GM04504 (cell line): Measurements from ENCODE around the gene CCSER1.
"Not testable (repeated sequence)": the region's sequence is repeated elsewhere in the genome, so short reads cannot be mapped to it uniquely, and the experiment has no call there.

Experiments
- DNase-seq: peaks from one replicate; pipeline ENCODE4 v3.0.0-alpha.2; 2012; ENCODE audit warnings: low read depth

Gene CCSER1

DNA sequence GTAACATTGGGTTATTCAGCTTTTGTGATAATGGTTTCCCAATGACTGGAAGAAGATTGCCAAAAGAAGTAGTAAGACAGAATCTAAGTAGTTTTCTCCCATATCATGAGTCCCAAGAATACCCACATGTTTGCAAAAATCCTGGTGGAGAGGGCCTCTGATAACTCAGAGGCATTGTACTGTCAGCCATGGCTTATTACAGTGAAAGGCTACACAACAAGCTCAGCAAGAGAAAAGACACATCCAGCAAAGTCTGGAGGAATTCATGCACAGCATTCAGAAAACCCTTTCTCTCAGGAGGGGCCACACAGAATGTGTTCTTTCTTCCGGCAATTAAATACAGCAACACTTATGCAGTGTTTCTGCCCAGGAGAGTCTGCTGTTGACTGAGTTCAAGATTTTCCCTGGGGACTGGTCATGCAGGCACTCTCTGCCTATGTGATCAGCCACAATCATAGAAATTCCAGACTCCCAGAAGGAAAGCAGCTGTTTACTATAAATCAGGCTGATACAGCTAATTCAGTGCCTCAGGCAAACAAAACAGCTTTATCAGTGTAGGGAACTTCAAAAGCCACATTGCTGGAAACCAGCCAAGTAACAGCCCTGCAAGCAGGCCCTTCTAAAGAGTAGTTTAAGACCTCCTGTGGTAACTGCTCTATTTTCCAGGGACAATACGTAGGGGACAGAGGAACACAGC lies 937.1 kb downstream of the CCSER1 start:
- no peak for DNase-seq

DNA sequence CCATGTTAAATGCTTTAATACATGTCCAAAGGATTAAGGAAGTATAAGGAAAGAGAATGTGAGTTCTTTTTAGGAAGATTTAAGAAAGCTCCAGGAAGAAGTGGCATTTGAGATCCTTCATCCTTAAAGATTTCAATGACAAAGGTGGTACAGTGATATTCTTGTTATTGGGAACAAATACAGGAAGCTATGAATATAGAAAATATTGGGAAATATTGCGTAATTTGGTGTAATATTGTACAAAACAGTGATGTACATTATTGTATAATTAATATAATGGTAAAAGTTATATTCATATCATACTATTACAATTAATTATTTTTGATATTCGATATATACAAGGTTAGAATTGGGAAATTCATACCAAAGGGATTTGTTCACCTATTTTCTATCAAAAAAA lies 937.9 kb downstream of the CCSER1 start:
- no peak for DNase-seq

DNA sequence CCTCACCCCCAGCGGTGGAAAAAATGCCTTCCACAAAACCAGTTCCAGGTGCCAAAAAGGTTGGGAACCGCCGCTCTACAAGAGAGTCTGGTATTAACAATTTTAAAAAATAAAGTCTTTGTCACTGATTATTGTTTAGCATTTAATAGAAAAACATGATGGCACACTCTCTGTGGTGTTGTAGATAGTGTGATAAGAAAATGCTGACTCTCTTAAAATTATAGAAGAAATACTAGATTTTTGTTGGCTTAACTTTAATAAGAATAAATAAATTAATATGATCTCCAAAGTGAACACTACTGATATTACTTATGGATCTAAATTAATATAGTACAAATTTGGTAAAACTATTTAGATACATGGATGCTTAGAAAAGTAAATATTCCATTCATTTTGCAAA lies 943.5 kb downstream of the CCSER1 start:
- no peak for DNase-seq

DNA sequence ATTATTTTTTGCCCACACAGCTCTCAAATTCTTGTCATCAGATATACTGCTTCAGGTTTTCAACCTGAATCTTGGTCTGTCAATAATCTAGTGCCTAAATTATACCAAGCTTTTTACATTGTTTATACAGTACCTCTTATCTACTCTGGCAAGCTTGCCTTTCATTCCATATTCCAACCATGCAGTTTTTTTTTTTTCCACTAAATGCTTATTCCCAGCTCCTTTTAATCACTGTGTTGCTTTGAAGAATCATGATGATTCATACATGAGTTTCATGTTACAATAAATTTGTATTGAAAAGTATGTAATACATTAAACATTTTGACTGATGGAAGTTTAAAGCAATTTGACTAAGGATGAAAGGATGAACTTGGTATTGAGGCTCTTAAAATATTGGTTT lies 949.0 kb downstream of the CCSER1 start:
- no peak for DNase-seq

DNA sequence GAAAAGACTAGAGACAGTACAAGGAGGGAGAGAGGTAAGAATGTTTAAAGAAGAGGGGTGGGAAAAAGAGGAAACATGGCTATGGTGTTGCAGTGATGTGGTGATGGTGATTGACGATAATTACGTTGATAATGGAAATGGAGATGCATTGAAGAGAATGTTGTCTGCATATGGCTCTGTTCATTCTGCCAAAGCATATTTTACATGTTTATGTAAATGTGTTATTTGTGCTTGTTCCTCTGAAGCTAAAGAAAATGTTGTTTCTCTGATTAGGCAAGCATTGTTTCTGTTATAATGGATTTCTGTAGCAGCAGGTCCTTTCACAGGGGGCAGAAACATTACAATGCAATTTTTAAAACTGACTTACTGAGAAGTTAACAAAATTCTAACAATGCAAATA lies 958.8 kb downstream of the CCSER1 start:
- no peak for DNase-seq

DNA sequence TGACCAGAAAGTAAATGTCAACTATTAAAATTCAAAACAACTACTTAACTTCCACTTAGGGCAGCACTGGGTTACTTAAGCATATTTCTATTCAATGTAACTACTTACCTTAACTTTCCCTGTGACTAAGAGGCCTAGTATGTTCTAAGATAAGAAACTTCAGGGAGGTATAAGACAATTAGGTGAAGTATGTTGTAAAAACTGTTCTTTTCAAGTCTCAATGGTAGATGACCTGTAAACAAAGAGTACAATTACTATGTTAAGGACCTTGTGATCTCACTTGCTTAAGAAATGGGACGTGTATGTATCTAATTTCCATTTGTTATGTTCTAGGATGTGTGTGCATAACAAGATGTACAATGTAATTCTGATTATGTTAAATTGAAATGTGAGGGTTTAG lies 960.5 kb downstream of the CCSER1 start:
- no peak for DNase-seq

DNA sequence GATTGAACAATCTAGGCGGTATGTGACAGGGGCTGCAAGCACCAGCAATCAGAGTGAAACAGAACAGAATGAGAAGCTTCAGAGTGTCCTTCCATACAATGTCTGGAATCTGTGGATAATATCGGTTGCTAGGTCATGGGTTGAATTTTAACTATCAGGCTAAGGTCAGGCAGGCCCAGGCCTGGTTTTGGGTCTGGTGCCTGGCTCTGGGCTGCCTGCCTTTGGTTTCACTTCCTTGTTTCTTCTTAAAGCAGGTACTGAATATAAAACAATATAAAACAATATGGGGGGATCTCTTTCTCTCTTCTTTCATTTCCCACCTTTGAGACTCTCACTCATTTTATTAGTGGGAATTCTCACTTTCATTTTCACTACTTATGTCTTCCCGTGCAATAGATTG lies 962.0 kb downstream of the CCSER1 start:
- DNase-seq: no peak

DNA sequence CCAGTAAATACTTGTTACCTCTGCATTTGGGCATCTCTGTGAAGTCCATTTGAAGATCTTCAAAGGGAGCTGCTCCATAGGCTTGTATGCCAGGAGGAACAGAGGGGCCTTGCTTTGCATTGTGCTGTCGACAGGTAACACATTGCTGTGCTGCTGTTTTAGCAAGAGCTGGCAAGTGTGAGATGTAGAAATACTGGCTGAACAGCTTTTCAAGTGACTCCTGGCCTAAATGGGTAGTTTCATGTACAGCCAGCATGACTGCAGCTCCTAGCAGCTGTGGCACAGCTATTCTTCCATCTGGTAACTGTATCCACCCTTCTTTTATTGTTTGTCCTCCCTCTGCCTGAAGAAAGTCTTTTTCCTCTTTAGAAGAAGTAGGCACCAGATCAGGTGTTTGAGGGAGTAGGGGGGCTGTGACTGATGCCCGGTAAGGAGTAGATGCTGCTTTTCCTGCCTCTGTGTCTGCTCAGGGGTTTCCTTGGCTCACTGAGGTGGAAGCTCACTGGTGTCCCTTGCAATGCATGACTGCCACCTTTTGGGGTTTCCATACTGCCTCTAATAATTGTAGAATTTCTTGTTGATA lies 965.3 kb downstream of the CCSER1 start:
- no peak for DNase-seq

DNA sequence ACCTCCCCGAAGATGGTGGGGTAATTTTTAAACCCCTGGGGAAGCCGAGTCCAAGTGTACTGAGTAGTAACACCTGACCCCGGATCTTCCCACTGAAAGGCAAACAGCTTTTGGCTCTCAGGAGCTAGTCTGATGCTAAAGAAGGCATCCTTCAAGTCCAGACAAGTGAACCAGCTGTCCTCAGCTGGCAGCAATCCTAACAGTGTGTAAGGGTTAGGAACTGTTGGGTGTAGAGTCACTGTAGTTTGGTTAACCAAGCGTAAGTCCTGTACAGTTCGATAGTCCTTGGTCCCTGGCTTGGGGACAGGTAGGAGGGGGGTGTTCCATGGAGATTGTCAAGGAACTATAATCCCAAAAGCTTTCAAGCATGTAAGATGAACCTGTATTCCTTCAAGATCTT lies 967.0 kb downstream of the CCSER1 start:
- not testable (repeated sequence) for DNase-seq

DNA sequence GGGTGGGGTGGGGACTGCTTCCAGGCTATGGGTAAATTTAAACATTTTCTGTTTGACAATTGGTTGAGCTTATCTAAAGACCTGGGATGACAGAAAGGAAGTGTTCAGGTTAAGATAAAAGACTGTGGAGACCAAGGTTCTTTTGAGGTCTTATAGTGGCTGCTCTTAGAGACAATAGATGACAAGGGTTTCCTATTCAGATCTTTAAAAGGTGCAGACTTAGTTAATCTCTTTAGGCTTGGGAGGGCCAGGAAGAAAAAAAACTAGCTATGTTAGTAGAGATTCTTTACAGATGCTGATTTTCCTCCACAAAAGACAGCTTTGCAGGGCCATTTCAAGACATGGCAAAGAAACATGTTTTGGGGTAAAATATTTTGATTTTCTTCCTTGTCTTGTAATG lies 972.5 kb downstream of the CCSER1 start:
- DNase-seq: no peak

DNA sequence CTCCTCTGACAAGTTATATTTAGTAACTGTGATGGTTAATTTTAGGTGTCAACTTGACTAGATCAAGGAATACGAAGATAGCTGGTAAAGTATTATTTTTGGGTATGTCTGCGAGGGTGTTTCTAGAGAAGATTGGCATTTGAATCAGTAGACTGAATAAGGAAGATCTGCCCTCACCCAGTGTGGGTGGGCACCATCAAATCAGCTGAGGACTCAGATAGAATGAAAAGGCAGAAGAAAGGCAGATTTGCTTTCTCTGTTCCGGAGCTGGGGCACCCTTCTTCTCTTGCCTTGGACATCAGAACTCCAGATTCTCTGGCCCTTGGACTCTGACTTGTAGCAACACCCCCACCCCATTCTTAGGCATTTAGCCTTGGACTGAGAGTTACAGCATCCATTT lies 981.6 kb downstream of the CCSER1 start:
- no peak for DNase-seq

DNA sequence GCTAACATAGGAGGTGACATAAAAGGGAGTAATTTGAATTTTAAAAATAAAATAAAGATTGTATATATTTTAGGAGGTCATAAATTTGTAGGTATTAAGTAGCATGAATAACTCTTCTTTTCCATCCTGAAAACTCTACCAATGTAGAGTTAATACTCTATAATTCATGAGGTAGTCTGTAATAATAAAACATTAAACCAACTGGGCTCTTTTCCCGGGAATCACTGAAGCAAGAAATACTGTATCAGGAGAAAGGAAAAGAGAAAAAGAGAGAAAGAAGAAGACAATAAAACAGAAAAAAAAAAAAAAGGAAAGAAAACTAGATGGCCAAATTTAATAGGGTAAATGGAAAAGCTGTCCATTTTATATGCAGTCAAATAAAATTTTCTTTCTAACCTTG lies 984.4 kb downstream of the CCSER1 start:
- DNase-seq: no peak

DNA sequence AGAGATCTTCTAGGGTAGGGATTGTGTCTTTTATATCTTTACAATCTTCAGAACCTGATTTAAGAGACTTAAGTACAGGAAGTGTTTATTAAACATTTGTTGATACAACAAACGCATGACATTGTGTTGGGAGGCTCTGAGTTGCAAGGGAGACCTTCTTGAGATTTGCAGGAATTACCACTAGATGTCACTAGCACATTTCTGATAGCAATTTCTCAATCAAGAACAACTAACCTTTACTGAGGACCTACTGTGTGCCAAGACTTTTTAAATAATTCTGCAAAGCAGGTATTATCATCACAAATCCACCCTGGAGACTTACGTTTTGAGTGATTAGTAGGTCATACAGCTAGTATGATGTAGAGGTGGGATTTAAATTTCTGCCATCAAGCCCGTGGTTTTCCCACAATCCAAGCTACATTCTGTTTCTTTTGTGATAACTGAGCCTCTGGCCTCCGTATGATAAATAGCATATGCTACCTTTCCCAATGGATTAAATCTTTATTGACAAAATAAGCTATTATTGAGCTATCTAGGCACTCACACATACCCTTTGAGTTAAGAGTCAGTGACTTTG lies 986.0 kb downstream of the CCSER1 start:
- no peak for DNase-seq

DNA sequence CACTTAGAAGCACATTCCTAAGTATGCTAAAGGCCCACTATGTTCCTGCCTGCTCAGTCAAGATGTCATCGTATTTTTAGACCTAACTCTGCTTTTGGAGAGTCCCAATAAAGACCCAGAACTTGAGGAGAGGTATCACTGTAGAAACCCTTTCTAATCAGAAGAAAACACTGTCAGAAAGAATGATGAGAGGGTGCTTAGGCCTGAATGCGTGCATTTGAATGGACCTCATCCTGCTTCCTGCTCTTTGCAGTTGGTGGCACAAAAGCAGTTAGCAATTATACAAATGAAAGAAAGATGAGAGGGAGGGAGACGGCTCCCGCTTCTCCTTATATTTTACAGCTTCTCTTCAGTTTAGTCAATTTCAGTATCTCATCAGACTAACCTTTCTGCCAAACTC lies 987.2 kb downstream of the CCSER1 start:
- no peak for DNase-seq

DNA sequence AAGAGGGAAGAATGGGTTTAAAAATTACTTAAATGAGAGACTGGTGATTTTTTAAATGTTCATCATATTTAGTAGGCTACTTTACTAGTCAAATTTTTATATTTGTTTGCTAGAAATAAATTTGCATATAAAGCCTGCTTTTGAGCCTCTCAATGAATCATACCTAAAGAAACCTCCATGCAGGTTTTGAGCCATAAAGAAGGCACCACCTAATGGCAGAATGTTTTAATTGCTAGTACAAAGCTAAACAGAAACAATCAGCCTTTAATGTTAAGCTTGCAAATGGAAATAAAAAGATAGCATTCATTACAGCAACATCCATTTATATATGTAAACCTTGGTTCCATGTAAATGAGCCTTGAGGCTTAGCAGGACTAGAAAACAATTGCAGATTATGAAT lies 989.7 kb downstream of the CCSER1 start:
- no peak for DNase-seq

DNA sequence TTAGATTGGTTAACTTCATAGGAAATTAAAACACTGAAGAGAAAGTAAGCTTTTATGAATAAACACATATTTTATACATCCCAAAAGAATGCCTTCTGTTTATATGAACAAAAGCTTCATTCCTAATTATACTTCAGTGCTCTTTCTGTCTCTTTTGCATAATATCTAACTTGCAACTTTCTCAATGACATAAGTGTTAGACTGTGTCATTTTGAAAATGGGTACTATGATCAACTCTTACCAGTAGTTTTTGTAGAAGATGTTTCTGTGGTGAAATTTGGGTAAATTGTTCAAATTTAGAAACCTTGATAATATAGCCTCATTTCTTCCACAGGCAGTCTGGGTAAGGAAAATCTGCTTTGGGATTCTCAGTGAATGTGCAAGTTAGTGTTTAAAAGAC lies 991.4 kb downstream of the CCSER1 start:
- DNase-seq: no peak

DNA sequence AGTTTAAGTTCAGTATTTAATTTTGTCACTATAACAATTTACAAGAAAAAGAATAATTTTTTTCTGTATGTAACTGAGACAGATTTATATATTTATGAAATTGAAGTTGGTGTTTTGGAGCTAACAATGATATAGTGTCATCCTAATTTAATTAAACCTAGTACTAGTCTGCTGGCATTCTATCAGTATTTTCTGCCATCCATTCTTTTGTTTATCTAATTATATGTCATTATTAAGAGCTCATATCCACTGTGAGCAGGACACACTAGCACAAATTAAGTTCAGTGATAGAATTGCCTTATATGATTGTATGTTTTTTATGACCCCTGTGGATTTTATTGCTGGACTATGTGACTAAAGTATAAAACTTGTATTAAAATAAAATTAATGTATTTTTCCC lies 996.5 kb downstream of the CCSER1 start:
- DNase-seq: no peak

DNA sequence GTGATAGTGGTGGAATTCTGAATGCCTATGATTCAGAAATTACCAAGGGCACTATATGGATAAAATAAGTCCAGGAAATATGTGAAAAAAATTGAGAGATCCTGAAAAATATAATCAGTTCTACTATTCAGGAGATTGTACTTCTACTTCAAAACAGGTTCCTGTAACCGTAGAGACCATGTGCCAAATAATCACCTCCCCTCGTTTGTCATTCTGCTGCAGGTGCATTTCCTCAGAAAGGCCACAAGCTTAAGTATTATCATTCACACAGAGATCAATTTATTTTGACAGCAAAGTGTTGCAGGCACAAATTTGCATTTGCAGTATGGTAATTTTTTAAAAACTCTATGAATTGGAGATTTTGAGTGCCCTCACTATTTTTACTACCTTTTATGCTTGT lies 1000.0 kb downstream of the CCSER1 start:
- DNase-seq: no peak

DNA sequence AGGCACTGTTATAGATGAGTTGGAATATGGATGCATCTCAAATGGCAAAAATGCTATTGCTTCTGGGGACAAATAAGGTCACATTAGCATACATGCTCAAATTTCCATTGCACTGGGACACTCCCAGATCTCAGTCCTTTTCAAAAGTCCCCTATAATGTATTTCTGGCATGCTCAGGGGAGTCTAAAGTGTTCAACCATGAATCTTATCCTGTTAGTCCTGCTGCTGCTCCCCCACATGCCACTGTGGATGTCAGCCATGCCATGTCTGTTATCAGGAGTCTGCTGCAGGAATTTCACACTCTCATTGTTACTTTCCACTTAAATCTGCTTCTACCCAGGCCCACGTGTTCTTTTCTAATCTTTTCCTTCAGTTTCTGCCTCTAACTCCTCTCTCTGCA lies 1000.6 kb downstream of the CCSER1 start:
- no peak for DNase-seq

DNA sequence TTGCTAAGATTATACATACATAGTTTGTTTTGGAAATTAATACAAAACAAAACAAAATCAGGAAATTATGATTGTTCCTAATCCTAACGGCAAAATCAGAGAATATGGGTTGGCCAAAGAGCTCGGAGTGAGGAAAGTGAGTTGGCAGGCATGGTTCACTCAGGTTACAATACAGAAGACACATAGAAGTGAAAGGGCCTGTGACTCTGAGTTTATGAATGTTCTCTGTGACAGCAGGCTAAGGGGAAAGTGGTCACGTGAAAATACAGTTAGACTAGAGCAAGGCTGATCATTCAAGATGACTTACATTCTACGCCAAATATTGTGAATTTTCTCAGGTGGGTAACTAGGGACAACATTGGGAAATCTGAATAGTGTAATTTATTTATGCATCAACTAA lies 1001.3 kb downstream of the CCSER1 start:
- no peak for DNase-seq

DNA sequence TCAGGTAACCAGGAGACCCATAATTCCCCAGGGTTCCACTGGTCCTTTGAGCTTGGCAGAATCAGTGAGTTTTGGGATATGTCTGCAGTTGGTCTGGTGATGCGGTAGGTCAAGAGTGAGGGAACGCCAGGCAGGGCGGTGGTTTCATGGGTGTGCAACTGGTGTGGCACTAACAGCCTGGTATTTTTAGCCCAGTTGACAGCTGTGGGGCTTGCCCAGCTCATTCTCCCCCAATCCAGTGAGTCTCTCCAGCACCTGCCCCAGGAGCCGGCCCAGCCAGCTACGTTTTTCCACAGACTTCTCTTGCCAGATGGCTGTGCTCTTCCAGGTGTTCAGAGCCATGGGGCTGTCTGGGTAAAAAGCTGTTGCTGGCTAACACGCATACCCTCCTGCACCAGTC lies 1019.9 kb downstream of the CCSER1 start:
- no peak for DNase-seq

DNA sequence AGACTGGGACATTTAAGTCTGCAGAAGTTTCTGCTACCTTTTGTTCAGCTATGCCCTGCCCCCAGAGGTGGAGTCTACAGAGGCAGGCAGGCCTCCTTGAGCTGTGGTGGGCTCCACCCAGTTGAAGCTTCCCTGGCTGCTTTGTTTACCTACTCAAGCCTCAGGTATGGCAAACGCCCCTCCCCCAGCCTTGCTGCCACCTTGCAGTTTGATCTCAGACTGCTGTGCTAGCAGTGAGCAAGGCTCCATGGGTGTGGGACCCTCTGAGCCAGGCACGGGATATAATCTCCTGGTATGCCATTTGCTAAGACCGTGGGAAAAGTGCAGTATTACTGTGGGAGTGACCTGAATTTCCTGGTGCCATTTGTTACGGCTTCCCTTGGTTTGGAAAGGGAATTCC lies 1026.8 kb downstream of the CCSER1 start:
- DNase-seq: not testable (repeated sequence)

DNA sequence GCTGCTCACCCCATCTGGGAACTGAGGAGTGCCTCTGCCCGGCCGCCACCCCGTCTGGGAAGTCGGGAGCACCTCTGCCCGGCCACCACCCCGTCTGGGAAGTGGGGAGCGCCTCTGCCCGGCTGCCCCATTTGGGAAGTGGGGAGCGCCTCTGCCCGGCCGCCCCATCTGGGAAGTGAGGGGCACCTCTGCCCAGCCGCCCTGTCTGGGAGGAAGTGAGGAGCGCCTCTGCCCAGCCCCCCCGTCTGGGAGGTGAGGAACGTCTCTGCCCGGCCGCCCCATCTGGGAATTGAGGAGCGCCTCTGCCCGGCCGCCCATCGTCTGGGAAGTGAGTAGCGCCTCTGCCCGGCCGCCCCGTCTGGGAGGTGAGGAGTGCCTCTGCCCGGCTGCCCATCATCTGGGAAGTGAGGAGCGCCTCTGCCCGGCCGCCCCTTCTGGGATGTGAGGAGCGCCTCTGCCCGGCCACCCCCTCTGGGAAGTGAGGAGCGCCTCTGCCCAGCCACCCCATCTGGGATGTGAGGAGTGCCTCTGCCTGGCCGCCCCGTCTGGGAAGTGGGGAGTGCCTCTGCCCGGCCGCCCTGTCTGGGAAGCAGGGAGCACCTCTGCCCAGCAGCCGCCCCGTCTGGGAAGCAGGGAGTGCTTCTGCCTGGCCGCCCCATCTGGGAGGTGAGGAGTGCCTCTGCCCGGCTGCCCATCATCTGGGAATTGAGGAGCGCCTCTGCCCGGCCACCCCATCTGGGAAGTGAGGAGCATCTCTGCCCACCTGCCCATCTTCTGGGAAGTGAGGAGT lies 1040.9 kb downstream of the CCSER1 start:
- DNase-seq: not testable (repeated sequence)
